Kidney epithelial cell (primary cell): Measurements from ENCODE around the gene CHRNA4. TPM values are rescaled to one million over a fixed set of nuclear protein-coding genes. Genes with fewer than 3 reads are reported as not detected.

Experiments
- DNase-seq: peaks from one replicate; pipeline ENCODE4 v3.0.0-alpha.2; 2010; ENCODE audit warnings: low read depth
- H3K27me3 ChIP-seq: 2 replicates; pipeline ENCODE4 v1.6.0; 2011; ENCODE audit warnings: low read length; ENCODE audit not compliant: control insufficient read depth, insufficient read depth
- H3K36me3 ChIP-seq: 2 replicates; pipeline ENCODE4 v1.5.1; 2011; ENCODE audit warnings: low read length; ENCODE audit not compliant: control insufficient read depth, insufficient read depth
- H3K4me3 ChIP-seq: 2 replicates; pipeline ENCODE4 v1.5.1; 2011; ENCODE audit warnings: low read depth, mild to moderate bottlenecking, control low read depth, low read length
- total RNA-seq: library from RNA; depleted of rRNA; stranded (reverse); fragments of >200 nt; gene quantifications from 2 replicates; pipeline ENCODE4 v1.2.3, GENCODE V29; 2015
- TF ChIP-seq, protein P1 (sequence below): IDR thresholded peaks from 2 replicates; pipeline ENCODE4 v1.5.1; 2011; ENCODE audit warnings: mild to moderate bottlenecking, moderate library complexity, low read length, control low read depth, inconsistent platforms; ENCODE audit not compliant: insufficient read depth, poor library complexity, severe bottlenecking

CHRNA4 gene
- total RNA-seq, 1 donor from 2014 or later = not detected

DNA sequence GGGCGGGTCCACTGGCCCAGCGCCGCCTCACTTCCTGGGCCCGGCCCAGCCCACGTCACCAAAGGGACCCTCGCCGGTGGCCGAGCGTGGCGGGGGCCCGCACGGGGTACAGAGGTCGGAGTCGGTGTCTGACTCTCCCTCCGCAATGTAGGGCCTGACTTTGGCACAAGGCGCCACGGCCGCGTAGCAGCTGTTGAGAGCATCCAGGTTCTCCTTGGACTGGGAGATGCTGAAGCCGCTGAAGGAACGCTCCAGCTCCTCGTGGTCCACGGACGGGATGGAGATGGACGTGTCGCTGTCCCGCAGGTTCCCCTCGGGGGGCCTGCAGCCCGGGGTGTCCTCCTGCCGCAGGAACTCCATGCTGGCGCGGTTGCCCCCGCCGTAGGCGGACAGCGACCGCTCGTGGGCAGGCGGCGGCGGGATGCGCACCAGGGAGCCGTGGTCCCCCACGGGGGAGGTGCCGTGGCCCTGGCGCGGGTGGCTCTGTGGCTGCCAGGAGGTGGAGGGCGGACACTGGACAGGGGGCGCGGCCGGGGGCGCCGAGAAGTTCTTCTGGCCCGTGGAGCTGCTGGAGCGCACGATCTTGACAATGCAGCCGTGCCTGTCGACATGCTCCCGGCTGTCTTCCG lies 45.6 kb upstream of the CHRNA4 start:
- H3K36me3 ChIP-seq = no peaks in the 10 kb centered on the region
- TF ChIP-seq, protein P1, sequence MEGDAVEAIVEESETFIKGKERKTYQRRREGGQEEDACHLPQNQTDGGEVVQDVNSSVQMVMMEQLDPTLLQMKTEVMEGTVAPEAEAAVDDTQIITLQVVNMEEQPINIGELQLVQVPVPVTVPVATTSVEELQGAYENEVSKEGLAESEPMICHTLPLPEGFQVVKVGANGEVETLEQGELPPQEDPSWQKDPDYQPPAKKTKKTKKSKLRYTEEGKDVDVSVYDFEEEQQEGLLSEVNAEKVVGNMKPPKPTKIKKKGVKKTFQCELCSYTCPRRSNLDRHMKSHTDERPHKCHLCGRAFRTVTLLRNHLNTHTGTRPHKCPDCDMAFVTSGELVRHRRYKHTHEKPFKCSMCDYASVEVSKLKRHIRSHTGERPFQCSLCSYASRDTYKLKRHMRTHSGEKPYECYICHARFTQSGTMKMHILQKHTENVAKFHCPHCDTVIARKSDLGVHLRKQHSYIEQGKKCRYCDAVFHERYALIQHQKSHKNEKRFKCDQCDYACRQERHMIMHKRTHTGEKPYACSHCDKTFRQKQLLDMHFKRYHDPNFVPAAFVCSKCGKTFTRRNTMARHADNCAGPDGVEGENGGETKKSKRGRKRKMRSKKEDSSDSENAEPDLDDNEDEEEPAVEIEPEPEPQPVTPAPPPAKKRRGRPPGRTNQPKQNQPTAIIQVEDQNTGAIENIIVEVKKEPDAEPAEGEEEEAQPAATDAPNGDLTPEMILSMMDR = no peak
- peaks cover 5% of the 10 kb centered on the region for H3K27me3 ChIP-seq
- no peak for DNase-seq
- no peak overlapping the region for H3K4me3 ChIP-seq

DNA sequence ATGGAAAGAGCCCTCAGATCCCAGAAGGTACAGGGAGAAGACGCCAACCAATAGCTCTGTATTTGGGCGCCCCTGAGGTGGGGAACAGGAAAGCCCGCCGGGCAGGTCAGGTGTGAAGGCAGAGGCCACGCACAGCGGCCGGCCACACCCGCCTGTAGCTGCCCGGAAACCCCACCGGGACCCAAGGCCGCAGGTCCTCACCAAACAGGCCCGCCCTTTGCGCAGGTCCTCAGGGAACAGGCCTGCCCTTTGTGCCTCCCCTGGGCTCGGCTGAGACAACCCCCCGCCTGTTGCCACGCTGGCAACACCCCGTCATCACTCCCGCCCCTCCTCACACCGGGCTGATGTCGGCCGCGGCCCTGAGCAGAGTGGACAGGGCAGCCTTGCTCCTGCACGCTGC lies 44.9 kb upstream of the CHRNA4 start:
- no peak overlapping the region for H3K4me3 ChIP-seq
- no peaks in the 10 kb centered on the region for H3K36me3 ChIP-seq
- DNase-seq = no peak
- TF ChIP-seq, protein P1 = no peak
- H3K27me3 ChIP-seq = peaks cover 2% of the 10 kb centered on the region

DNA sequence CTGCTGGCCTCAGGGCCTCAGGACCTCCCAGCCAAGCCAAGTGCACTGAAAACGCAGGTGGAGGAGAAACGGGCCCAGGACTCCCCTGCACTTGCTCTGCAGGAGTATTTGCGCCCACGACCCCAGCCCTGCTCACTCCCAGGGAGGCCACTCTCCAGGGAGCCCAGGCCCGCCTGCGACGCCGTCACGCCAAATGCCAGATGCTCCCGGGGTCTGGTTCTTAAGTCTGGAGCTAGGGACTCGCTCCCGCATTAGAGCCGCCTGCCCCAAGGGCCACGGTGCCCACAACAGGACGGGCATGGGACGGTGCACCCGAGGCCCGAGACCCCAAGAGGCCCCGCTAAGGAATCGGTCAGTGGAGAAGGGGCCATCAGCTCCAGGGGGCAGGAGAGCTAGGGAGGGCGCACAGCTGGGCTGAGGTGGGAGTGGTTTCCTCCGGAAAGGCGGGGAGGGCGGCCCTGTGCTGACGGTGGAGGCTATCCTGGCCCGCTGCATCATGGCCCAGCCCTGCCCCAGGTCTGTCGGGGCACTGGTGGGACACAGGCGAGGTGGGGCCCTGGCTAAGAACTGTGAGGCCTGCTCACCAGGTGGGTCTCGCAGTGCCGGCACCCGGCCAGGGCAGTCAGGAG lies 44.1 kb upstream of the CHRNA4 start:
- Histone ChIP-seq H3K36me3 (no peaks in the 10 kb centered on the region), H3K27me3 (peaks cover 2% of the 10 kb centered on the region), H3K4me3 (no peak overlapping the region)
- DNase-seq = no peak
- TF ChIP-seq, protein P1 = no peak

DNA sequence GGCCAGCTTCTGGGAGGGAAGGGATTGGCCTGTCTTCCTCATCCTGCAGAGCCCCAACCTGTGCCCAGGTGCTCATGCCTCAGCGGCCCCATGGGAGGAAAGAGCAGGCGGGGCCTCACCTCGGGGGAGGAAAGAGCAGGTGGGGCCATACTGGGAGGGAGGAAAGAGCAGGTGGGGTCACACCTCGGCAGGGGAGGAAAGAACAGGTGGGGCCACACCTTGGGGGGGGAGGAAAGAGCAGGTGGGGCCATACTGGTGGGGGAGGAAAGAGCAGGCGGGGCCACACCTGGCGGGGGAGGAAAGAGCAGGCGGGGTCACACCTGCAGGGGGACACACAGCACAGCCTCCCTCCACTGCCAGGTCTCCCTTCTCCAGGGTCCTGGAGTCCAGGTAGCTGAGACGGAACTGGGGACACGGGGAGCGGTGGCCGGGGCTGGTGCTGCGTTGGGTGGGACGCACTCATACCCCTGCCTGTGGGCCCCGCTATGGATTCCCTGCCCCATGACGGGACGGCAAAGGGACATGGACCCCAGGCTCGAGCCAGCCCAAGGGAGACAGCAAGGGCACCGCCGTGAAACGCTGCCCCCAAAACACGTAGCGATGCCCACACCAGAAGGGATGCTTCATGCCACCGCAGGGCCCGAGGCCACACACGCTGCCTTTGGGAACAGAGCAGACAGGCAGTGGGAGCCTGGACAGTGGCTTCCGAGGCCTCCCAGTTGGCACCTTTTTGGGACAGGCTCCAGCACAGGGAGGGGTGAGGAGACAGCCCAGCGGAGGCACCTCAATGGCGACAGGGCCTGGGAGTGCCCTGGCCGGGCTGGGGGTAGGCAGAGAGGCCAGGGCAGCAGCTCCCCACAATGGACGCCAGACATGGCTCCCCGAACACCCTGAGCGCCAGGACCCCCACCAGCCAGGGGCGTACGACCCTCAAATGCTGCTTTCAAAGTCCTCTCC lies 43.3 kb upstream of the CHRNA4 start:
- H3K27me3 ChIP-seq = peaks cover 2% of the 10 kb centered on the region
- TF ChIP-seq, protein P1 = no peak
- H3K4me3 ChIP-seq = no peak overlapping the region
- no peak for DNase-seq
- H3K36me3 ChIP-seq = no peaks in the 10 kb centered on the region

DNA sequence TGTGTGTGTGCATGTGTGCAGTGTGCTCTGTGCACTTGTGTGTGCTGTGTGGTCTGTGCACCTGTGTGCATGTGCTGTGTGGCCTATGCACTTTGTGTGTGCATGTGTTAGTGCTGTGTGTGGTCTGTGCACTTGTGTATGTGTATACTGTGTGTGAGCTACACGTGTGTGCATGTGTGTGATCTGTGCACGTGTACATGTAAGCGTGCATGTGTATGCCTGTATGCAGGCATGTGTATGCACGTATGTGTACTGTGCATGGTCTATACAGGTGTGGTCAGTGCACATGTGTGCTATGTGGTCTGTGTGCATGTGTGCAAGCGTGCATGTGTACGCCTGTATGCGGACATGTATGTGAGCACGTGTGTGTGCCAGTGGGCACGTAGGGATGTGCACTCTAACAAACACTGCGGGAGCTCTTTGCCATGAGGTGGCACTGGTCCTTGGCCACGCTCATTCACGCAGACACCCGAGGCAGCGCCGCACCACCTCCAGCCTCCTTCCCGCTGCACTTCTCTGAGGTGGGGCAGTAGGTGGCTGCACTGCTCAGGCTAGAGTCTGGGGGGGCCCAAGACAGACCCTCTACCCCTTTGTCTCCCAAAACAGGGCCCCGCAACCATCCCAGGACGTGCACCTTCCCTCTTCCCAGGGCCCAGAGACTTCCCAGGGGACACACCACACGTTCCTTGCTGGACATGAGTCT lies 42.4 kb upstream of the CHRNA4 start:
- no peaks in the 10 kb centered on the region for H3K36me3 ChIP-seq
- no peak overlapping the region for H3K4me3 ChIP-seq
- TF ChIP-seq, protein P1 = no peak
- no peak for DNase-seq
- H3K27me3 ChIP-seq = peaks cover 2% of the 10 kb centered on the region
